Measurements from ENCODE around the gene ACSS1.

ACSS1 gene

DNA sequence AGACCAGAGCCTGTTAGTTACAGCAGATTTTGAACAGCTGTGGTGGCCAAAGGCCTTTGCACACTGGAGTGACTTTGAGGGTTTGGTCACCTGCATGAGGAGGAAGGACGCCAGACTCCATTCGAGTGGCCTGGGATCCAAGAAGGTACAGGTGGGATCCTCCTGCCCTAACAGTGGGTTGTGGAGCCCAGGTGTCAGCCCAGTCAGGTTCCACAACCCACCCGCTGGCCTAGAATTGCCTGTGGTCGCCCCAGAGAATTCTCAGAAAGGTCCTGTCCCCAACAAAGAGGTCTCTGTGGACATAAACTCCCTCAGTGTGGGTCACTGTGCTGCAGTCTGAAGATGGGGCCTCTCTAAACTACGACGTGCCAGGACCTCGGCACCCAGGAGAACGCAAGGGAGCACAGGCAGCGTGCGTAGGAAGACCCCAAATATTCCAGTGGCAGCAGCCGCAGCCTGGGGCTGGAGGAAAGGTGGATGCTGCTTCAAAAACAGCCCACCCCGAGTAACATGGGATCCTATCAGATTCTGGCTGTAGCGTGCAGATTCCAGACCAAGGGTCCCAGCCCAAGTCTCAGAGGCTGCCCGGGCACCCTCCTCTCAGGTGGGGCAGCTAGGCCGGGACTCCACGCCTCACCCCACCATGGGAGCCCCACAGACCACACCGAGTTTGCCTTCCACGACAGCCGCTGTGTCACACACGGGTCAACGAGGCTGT is 16.0 kb downstream of the ACSS1 start:
- DNase-seq (ENCODE audit: low read depth) = no peak
- no peak overlapping the region for H3K4me3 ChIP-seq (ENCODE audit: low read depth, low read length)
- TF ChIP-seq, protein P1, sequence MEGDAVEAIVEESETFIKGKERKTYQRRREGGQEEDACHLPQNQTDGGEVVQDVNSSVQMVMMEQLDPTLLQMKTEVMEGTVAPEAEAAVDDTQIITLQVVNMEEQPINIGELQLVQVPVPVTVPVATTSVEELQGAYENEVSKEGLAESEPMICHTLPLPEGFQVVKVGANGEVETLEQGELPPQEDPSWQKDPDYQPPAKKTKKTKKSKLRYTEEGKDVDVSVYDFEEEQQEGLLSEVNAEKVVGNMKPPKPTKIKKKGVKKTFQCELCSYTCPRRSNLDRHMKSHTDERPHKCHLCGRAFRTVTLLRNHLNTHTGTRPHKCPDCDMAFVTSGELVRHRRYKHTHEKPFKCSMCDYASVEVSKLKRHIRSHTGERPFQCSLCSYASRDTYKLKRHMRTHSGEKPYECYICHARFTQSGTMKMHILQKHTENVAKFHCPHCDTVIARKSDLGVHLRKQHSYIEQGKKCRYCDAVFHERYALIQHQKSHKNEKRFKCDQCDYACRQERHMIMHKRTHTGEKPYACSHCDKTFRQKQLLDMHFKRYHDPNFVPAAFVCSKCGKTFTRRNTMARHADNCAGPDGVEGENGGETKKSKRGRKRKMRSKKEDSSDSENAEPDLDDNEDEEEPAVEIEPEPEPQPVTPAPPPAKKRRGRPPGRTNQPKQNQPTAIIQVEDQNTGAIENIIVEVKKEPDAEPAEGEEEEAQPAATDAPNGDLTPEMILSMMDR (IDR thresholded peaks at IDR 0.05; ENCODE audit: low read depth, low read length, missing control alignments) = no peak

DNA sequence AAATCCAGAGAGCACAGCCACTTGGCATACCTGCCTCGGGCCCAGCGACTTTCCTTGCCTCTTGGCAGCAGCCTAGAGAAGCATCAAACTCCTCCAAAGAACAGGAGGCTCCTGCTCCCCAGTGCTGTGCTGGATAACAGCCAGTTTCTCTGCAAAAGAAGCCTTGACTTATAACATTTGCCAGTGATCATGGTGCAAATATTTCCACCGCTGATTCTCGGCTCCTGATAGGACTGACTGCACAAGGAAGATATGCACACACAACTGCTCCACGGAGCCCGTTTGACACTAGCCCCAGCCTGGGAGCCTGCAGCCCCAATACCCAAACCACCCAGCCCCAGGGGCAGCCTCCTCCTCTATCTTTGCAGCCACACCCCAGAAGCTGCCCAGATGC is 17.5 kb downstream of the ACSS1 start:
- no peak overlapping the region for H3K4me3 ChIP-seq (ENCODE audit: low read depth, low read length)
- TF ChIP-seq, protein P1 (IDR thresholded peaks at IDR 0.05; ENCODE audit: low read depth, low read length, missing control alignments) = no peak
- no peak for DNase-seq (ENCODE audit: low read depth)

DNA sequence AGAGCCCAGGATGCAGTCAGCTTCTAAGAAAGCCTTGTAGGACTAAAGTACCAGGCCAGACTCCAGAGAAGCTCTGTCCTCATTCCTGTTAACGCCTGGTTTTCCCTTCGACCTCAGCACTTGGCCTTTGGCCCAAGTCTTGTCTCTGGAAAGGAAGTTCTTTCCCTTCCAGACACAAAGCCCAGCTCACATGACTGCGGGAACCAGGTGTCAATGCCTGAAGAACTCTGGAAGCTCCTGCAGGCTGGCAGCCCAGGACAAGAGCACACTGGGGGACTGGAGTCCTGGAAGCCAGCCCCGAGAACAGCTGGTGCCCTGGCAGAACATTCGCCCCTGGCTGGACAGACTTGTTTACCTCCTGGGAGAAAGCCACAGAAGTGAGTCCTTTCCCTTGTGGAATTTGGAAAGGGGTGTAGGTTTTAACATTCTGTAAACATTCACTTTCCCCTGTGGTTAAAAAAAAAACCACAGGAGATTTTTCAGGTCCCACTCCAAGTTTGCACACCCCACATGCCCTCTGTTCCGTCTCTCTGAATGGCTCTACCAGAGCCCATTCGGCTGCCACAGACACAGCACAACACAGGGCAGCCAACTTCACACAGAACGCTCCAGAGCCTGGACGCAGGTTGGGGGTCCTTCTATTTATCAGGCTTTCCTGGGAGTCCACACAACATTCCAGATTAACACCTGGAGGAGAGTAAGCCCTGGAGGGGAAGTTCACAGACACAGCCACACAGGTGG is 18.1 kb downstream of the ACSS1 start:
- DNase-seq (ENCODE audit: low read depth) = no peak
- TF ChIP-seq, protein P1 (IDR thresholded peaks at IDR 0.05; ENCODE audit: low read depth, low read length, missing control alignments) = no peak
- H3K4me3 ChIP-seq (ENCODE audit: low read depth, low read length) = no peak overlapping the region

DNA sequence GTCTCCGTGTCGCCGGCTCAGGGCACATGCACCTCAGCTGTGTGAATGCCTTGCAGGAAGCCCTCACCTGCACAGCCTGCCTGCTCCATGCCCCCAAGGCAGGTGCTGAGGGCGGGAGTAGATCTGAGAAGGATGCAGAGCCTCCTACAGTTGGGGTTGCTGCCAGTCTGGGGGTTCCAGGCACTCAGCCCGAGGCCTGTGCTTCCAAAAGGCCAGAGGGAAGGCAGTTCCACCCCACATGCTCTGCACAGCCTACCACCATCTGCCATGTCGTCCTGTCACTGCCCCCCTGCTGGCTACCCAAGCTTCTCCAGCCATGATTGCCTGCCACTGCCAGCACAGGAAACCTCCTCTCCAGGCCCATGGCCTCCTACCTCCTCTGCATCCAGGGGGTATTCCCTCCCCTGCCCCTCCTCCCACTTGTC is 19.3 kb downstream of the ACSS1 start:
- H3K4me3 ChIP-seq (ENCODE audit: low read depth, low read length) = no peak overlapping the region
- no peak for DNase-seq (ENCODE audit: low read depth)
- TF ChIP-seq, protein P1 (IDR thresholded peaks at IDR 0.05; ENCODE audit: low read depth, low read length, missing control alignments) = no peak

DNA sequence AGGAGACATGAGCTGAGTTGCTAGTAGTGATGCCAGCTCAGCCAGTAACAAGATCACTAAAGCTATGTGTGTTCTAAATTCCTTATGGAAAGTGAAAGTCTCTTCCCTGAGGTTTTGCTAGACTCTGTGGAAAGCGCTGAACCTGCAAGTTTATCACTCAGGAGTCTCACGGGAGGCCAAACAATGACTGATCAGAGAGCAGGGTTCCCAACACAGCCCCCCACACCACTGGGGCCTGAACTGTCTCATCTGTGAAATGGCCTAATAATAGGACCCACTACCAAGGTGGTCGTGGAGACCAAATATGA is 19.9 kb downstream of the ACSS1 start:
- DNase-seq (ENCODE audit: low read depth) = no peak
- TF ChIP-seq, protein P1 (IDR thresholded peaks at IDR 0.05; ENCODE audit: low read depth, low read length, missing control alignments) = no peak

DNA sequence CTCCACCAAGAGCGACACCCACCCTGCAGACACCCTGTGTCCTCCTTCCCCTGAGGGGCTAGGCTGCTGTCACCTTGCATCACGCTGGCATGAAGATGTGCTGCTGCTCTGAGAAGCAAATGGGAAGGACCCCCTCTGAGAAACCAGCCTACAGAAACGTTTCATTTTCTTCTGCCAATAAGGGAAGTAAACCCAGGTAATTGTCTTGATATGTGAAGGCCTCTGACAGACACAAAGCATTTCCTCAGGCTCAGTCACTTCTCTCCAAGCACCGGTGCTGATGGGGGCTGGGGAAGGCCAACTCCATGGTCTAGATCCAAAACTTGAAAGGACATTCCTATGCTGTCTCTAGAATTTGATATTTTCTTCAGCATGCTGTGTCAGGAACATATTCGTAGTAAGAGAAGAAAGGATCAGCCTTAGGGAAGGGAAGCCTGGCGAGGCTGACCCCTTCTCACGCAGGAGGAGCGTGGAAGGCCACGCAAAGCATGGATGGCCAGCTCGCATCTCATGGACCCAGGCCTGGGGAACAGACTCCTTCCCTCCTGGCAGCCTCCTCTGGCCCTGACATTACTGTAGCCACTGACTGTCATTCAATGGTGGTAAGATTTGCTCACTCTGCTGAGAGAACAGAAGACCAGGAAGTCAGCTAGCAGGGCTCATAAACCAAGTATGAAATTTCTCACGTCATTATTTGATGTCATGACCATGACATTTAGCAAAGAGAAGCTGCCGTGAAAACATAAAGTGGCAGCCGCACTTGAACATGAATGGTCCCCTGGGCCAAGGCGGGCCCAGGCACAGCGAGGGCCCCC is 20.4 kb downstream of the ACSS1 start:
- DNase-seq (ENCODE audit: low read depth) = no peak
- TF ChIP-seq, protein P1 (IDR thresholded peaks at IDR 0.05; ENCODE audit: low read depth, low read length, missing control alignments) = no peak
- no peak overlapping the region for H3K4me3 ChIP-seq (ENCODE audit: low read depth, low read length)

More for the DNA sequence above, 19.9 kb downstream of the ACSS1 start:
- H3K4me3 ChIP-seq (ENCODE audit: low read depth, low read length) = no peak overlapping the region
